HUES64 (cell line): ENCODE results near the gene CDX2.
A peak's percentile ranks its signal among the peaks of the same experiment; 100 is the strongest.

ENCODE experiments used
- H3K27ac ChIP-seq: 2 replicates; pipeline ENCODE4 v1.7.0; 2013; ENCODE audit warnings: low read depth, low read length, inconsistent platforms
- H3K27me3 ChIP-seq: 2 replicates; pipeline ENCODE4 v1.6.1; 2013; ENCODE audit warnings: mild to moderate bottlenecking, low read length; ENCODE audit not compliant: insufficient read depth
- H3K36me3 ChIP-seq: 2 replicates; pipeline ENCODE4 v1.6.1; 2013; ENCODE audit warnings: mild to moderate bottlenecking, low read length; ENCODE audit not compliant: insufficient read depth
- H3K4me1 ChIP-seq: 2 replicates; pipeline ENCODE4 v1.6.1; 2013; ENCODE audit warnings: mild to moderate bottlenecking, low read length, moderate library complexity; ENCODE audit not compliant: insufficient read depth
- H3K4me3 ChIP-seq: 2 replicates; pipeline ENCODE4 v1.5.1; 2013; ENCODE audit warnings: mild to moderate bottlenecking, low read length, moderate library complexity
- H3K9ac ChIP-seq: 2 replicates; pipeline ENCODE4 v1.6.1; 2013; ENCODE audit warnings: mild to moderate bottlenecking, low read depth, low read length
- H3K9me3 ChIP-seq: 2 replicates; pipeline ENCODE4 v1.6.1; 2013; ENCODE audit warnings: low read depth, low read length; ENCODE audit not compliant: insufficient read depth
- WGBS: fragments of 150-250, 120-280 bp; methylation state at CpG from one replicate; pipeline ENCODE4 v1.1.7; 2013; ENCODE audit warnings: missing lambda C conversion rate; 5-methylcytosine and 5-hydroxymethylcytosine counted together

Gene CDX2

DNA sequence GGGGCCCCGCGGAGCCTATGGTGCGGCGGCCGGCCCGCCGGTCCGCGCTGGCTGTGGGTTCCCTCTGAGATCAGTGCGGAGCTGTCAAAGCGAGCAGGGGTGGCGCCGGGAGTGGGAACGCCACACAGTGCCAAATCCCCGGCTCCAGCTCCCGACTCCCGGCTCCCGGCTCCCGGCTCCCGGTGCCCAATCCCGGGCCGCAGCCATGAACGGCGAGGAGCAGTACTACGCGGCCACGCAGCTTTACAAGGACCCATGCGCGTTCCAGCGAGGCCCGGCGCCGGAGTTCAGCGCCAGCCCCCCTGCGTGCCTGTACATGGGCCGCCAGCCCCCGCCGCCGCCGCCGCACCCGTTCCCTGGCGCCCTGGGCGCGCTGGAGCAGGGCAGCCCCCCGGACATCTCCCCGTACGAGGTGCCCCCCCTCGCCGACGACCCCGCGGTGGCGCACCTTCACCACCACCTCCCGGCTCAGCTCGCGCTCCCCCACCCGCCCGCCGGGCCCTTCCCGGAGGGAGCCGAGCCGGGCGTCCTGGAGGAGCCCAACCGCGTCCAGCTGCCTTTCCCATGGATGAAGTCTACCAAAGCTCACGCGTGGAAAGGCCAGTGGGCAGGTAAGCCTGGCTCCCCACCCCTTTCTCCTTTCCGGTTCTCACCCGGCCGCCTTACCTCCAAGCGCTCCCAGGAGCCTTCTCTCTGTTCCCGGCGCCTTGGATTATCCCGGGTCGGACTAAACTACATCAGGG is 49.0 kb downstream of the CDX2 start, which contains the start of gene PDX1:
PDX1 (plus strand) TSS at position 67 of the 743 bp plus-strand sequence; CDS start at position 206, 139 bp downstream.
- H3K4me1 ChIP-seq, result peaks cover 15% of the 10 kb centered on the region
- 0 out of 2 replicates have a peak within 1 kb of the TSS, but pooled peaks have one; percentile 14 for H3K4me3 ChIP-seq
- H3K27me3 ChIP-seq, result peaks cover 100% of the 10 kb centered on the region
- WGBS, result 1% methylated on average over 76 of the region's 76 CpGs
- no peaks in the 10 kb centered on the region for H3K9me3 ChIP-seq
- no peaks in the 10 kb centered on the region for H3K36me3 ChIP-seq
- no peak within 1 kb of the TSS for H3K9ac ChIP-seq
- no peak within 1 kb of the TSS for H3K27ac ChIP-seq

DNA sequence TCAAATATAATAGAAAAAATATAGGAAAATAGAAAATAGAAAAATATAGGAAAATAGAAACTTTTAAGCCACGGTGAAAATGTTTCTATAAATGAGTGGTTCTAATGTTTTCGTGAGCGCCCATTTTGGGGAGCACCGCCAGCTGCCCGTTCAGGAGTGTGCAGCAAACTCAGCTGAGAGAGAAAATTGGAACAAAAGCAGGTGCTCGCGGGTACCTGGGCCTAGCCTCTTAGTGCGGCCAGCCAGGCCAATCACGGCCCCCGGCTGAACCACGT is 49.5 kb downstream of the CDX2 start:
- WGBS, result 2% methylated on average over 11 of the region's 11 CpGs
- H3K4me1 ChIP-seq, result peaks cover 15% of the 10 kb centered on the region
- peaks cover 100% of the 10 kb centered on the region for H3K27me3 ChIP-seq
- no peaks in the 10 kb centered on the region for H3K36me3 ChIP-seq
- no peak overlapping the region for H3K9ac ChIP-seq
- H3K9me3 ChIP-seq, result no peaks in the 10 kb centered on the region
- no peak overlapping the region for H3K27ac ChIP-seq
- H3K4me3 ChIP-seq, result 0 out of 2 replicates have a peak overlapping the region, but pooled peaks have one; percentile 14

DNA sequence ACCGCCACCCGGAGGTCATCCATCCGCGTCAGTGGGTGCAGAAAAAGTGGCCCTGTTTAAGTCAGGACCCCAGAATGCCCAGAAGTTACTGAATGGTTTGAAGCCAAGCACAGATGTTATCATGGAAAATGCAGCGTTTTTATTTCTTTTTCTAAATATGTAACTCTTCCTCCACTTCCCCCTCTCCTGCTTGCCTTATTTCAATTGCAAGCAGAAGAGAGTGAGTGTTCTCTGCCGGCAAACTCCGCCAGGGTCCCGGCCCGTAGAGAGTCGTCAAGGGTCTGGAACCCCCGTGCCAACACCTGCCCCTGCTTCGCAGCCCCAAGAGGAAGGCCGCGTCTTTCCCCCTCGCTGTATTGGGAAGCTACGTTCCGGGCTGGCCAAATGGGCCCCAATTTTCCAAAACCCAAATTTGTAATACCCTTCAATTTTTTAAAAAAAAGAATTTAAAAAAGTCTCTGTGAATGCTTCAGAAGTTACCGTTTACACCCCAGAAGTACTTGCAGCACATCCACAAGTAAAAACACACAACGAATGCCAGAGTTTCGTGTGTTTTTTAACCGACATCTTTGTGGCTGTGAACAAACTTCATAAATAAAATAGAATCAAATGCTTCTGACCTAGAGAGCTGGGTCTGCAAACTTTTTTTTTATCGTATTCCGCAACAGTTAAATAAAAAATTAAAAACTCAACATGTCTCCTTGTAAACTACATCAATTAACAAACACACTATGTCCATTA is 50.0 kb downstream of the CDX2 start:
- peaks cover 15% of the 10 kb centered on the region for H3K4me1 ChIP-seq
- no peak overlapping the region for H3K9ac ChIP-seq
- peaks cover 100% of the 10 kb centered on the region for H3K27me3 ChIP-seq
- no peaks in the 10 kb centered on the region for H3K9me3 ChIP-seq
- 13% methylated on average over 23 of the region's 23 CpGs for WGBS
- no peak overlapping the region for H3K4me3 ChIP-seq
- no peak overlapping the region for H3K27ac ChIP-seq
- no peaks in the 10 kb centered on the region for H3K36me3 ChIP-seq

DNA sequence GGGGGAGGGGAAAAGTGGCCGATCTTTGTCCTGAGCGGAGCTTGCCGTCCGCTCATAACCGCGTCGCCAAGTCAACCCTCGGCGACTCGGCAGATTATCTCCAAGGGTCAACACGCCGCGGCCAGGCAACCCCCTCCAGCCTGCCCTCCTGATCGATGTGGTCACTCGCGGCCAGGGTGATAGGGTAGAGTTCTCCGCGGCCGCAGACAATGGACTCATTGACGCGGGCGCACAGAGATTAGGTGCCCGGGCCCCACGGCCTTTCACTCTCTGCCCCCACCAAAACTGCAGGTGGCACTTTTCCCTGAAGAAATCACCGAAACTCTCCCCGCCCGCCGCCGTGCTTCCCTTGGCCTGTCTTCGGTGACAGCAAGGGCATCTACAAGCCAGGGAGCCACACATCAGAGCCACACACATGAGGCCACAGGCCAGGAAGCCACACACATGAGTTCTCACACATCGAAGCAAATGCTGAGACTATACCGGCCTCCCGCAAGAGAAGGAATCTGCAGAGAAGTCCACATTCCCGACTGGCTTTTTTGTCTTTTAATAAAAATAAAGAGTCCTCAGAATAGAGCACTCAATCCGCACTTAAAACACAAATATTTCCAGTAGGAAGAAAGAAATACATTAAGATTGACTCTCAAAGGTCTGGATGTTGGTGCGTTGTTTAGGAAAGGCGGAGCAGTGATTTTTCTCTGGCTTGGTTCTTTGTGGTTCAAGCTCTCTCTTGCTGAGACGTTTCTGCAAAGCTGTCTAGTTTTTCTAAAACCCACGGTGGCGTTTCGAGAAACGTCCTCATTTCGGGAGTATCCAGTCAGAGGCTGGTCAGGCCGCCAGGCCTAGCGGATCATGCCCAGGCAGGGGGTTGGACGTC is 50.8 kb downstream of the CDX2 start:
- Histone ChIP-seq H3K4me1 (peaks cover 15% of the 10 kb centered on the region), H3K9ac (no peak overlapping the region), H3K27ac (no peak overlapping the region), H3K9me3 (no peaks in the 10 kb centered on the region), H3K36me3 (no peaks in the 10 kb centered on the region), H3K27me3 (peaks cover 100% of the 10 kb centered on the region), H3K4me3 (no peak overlapping the region)
- 5% methylated on average over 45 of the region's 46 CpGs for WGBS

DNA sequence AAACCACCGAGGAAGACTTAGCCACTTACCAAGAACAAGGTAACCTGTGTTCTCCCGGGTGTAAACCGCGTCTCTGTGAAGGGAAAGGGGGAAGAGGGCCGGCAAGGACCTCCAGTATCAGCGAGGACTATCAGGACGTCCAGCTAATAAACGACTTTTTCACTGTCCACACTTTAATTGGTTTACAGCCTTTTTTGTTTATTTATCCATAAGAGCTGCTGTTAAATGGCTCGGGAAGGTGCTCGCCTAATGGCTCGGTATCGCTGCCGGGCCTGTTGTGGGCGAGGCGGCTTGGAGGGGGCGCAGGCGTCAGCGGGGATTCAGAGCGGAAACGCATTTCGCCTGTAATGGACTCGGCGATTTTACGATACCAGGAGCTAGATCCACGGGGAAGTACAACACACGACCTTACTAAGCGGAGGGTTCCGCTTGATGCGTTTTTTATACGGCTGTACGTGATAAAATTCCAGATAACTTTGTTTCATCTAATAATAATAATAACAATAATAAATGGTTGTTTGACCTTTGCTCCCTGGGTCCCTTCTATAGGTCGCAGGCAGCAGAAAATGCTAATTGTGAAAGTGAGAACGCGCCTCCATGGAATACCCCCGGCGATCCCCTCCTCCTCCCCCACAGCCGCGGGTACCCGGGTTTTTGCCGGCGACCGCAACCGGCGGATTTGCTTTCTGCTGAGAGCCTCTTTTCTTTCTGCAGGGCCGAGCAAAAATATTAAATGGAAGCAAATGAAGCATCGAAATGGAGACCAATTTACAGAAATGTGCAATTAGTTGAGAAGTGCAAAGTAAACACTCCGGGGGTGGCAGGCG is 51.8 kb downstream of the CDX2 start:
- H3K9me3 ChIP-seq, result no peaks in the 10 kb centered on the region
- no peak overlapping the region for H3K9ac ChIP-seq
- no peaks in the 10 kb centered on the region for H3K36me3 ChIP-seq
- H3K27ac ChIP-seq, result no peak overlapping the region
- WGBS, result 2% methylated on average over 44 of the region's 48 CpGs
- peaks cover 15% of the 10 kb centered on the region for H3K4me1 ChIP-seq
- no peak overlapping the region; the same call in 1 of the 2 replicates for H3K4me3 ChIP-seq
- H3K27me3 ChIP-seq, result peaks cover 100% of the 10 kb centered on the region

DNA sequence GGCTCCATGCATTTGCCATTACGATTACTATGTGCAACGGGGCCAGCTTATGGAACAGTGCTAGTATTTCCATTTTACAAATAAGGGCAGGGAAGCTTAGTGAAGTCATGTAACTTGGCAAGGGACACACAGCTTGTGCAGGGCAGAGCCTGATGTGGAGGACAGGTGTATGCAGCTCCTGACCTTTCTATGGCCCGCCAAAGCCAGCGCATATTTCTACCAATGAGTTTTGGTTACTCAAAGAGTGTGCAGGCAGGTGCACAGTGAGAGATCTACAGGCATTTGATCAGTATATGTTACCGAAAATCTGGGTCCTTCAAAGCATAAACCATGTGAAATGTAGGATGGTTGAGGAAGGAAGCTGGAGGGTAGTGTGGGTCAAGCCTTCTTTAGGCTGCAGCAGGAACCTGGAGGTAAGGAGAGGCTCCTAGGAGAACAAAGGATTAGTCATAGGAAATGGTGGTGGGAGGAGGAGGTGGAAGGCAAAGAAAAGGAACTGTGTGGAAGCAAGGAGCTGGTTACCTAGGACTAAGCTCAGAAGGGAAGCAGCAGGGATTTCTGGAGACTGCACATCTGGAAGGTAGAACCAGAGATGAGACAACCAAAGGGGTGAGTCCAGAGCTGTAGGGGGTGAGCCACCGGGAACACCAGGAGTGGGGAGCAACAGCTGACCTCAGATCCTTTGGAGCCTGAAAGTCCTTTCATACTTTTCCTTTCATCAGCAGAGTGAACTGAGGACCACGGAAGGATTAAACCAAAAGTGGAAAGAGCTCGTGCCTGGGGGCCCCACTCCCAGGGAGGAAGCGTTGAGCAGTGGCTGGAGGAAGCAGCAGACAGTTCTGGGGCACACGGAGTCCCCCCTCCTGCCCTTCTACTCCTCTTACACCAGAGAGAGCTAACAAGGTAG is 53.6 kb downstream of the CDX2 start:
- no peaks in the 10 kb centered on the region for H3K36me3 ChIP-seq
- H3K4me3 ChIP-seq, result no peak overlapping the region
- no peak overlapping the region for H3K27ac ChIP-seq
- WGBS, result 52% methylated on average over 10 of the region's 10 CpGs
- peaks cover 13% of the 10 kb centered on the region for H3K4me1 ChIP-seq
- H3K9ac ChIP-seq, result no peak overlapping the region
- no peaks in the 10 kb centered on the region for H3K9me3 ChIP-seq
- peaks cover 97% of the 10 kb centered on the region for H3K27me3 ChIP-seq

DNA sequence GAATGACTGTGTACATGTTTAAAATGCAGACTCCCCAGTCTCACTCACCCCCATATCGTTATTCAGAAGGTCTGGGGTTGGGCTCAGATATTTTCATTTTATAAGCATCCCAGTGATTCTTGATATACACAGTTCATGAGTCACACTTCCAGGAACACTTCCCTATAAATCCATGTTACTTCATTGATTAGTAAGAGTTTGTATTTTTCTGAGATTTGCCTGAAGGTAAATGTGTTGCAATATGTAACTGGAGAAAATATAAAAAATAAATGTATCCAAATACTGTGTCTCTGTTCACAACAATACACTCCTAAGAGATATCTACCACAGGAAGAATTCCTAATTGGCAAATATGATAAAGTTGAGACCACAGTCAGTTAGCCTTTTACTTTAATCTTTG is 56.0 kb downstream of the CDX2 start:
- peaks cover 97% of the 10 kb centered on the region for H3K27me3 ChIP-seq
- no peaks in the 10 kb centered on the region for H3K36me3 ChIP-seq
- H3K9ac ChIP-seq, result no peak overlapping the region
- no peak overlapping the region for H3K4me3 ChIP-seq
- H3K9me3 ChIP-seq, result no peaks in the 10 kb centered on the region
- H3K27ac ChIP-seq, result no peak overlapping the region
- H3K4me1 ChIP-seq, result peaks cover 13% of the 10 kb centered on the region
- 82% methylated on average over 1 of the region's 1 CpG for WGBS

DNA sequence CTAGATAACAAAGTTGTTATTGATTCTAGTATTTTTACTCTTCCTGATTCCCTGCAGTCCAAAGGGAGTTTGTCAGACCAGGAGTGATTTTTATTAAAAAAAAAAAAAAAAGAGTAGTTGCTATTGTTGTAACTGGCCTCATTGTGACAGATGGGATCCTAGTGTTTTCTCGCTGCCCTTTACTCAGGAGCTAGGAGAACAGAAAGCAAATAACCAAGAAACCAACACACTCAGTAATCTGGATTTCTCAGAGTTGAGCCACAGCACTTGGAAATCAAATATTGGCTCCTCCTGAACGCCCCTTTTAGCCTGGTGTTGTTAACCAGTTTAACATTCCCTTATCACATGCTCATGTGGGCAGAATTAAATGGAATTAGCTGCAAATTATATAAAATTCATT is 57.6 kb downstream of the CDX2 start:
- Histone ChIP-seq H3K27ac (no peak overlapping the region), H3K4me3 (no peak overlapping the region), H3K27me3 (peaks cover 94% of the 10 kb centered on the region), H3K4me1 (peaks cover 8% of the 10 kb centered on the region), H3K9ac (no peak overlapping the region), H3K9me3 (no peaks in the 10 kb centered on the region), H3K36me3 (no peaks in the 10 kb centered on the region)
- WGBS, result 53% methylated on average over 2 of the region's 2 CpGs
